Stimulated activated CD4-positive, alpha-beta T cell treated with anti-CD3 and anti-CD28 coated beads, Interleukin-4, amount 100 ng/mL, for 24 hours (primary cell): ENCODE data around the gene FCHSD2.
"Not testable (repeated sequence)": the region's sequence is repeated elsewhere in the genome, so short reads cannot be mapped to it uniquely, and the experiment has no call there.

Experiments
- DNase-seq: peaks from one replicate; pipeline ENCODE4 v3.0.0-alpha.2; 2020

FCHSD2 gene

GRCh38 chr11:72829178-72829577 is 312.9 kb downstream of the FCHSD2 start:
- DNase-seq, result no peak

- DNase-seq, result no peak
Measured at GRCh38 chr11:72828692-72829101, 313.4 kb downstream of the FCHSD2 start.

- no peak for DNase-seq
Measured at GRCh38 chr11:72828081-72828567, 314.0 kb downstream of the FCHSD2 start.

GRCh38 chr11:72827656-72828055 is 314.5 kb downstream of the FCHSD2 start:
- not testable (repeated sequence) for DNase-seq

- no peak for DNase-seq
Measured at GRCh38 chr11:72826942-72827480, 315.1 kb downstream of the FCHSD2 start.

GRCh38 chr11:72826191-72826941 is 315.8 kb downstream of the FCHSD2 start:
- DNase-seq, result no peak

- DNase-seq, result no peak
Measured at GRCh38 chr11:72825661-72826060, 316.5 kb downstream of the FCHSD2 start.

GRCh38 chr11:72824811-72825505 is 317.2 kb downstream of the FCHSD2 start:
- DNase-seq, result no peak

GRCh38 chr11:72824020-72824419 is 318.1 kb downstream of the FCHSD2 start:
- DNase-seq, result no peak

- no peak for DNase-seq
Measured at GRCh38 chr11:72823105-72823804, 318.9 kb downstream of the FCHSD2 start.

- peak; percentile 89 for DNase-seq
Measured at GRCh38 chr11:72821920-72822799, 320.0 kb downstream of the FCHSD2 start.

- no peak for DNase-seq
Measured at GRCh38 chr11:72821221-72821919, 320.7 kb downstream of the FCHSD2 start.

GRCh38 chr11:72820439-72821139 is 321.5 kb downstream of the FCHSD2 start:
- no peak for DNase-seq

- no peak for DNase-seq
Measured at GRCh38 chr11:72818971-72819370, 323.1 kb downstream of the FCHSD2 start.

- DNase-seq, result no peak
Measured at GRCh38 chr11:72817966-72818365, 324.2 kb downstream of the FCHSD2 start.

GRCh38 chr11:72816404-72816990 is 325.6 kb downstream of the FCHSD2 start:
- no peak for DNase-seq

GRCh38 chr11:72815110-72815618 is 327.0 kb downstream of the FCHSD2 start:
- no peak for DNase-seq

GRCh38 chr11:72814286-72815109 is 327.6 kb downstream of the FCHSD2 start, which contains the start of gene ATG16L2:
ATG16L2 (plus strand) TSS chr11:72814411; CDS start chr11:72814446, 35 bp downstream.
- DNase-seq, result peak; percentile 89

- peak; percentile 85 for DNase-seq
Measured at GRCh38 chr11:72813740-72814285, 328.3 kb downstream of the FCHSD2 start.
